ENCODE measurements around the gene PRKCZ. TPM values are rescaled to one million over a fixed set of nuclear protein-coding genes. Genes with fewer than 3 reads are reported as not detected.

PRKCZ gene
- total RNA-seq, 1 donor from 2014 or later, result 58.3 TPM

DNA sequence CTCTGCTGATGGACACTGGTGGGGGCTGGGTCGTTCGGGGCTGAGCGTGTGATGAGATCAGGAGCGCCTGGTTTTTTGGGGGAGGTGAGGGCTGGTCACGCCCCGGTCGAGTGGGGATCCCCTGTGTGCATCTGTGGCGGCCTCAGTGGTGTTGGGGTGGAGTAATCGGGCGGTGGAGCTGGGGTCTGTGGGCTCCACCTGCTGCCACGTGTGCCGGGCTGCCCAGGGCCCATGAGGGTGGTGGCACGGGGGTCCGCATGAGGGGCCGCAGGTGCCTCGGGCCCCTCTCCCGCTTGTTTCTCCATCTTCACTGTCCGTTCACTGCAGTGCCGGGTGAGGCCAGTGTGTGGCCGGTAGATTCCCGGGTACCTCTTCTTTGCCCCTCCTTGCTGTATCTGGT, 17.2 kb downstream of the PRKCZ start:
- no peak for DNase-seq

DNA sequence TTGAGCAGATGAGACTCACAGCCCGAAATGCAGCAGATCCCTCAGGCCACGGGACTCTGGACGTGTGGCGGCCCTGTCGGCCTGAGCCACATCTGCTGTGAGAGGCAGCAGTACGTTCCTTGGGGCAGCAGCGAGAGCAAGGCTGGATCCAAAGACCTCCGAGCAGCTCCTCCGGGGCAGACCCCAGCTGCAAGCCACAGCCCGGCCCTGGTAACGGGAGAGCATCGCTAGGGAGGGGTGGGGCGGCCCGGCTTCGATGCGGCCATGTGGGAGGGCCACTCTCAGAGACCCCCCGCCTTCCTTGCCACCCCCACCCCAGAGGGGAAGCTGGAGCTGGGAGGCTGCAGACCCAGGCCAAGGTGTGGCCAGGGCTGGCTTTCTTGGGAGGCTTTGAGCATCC, 17.8 kb downstream of the PRKCZ start:
- DNase-seq, result no peak

DNA sequence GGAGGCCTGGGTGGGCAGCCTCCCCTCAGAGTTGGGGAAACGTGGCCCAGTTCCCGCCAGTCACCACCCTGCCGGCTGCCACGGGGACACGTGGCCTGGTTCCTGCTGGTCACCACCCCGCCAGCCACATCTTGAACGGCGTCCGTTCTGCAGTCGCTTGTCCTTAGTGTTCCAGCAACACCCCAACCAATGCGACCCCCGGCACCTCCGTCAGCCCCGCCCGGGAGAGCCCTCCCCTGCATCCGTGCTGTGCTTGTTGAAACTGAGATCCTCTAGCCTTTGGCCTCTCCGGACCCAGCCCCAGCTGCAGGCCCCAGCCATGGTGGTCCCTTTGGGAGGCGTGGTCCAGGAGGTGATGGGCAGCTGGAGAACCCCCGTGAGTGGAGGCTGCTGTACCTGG, 18.7 kb downstream of the PRKCZ start:
- DNase-seq, result no peak

DNA sequence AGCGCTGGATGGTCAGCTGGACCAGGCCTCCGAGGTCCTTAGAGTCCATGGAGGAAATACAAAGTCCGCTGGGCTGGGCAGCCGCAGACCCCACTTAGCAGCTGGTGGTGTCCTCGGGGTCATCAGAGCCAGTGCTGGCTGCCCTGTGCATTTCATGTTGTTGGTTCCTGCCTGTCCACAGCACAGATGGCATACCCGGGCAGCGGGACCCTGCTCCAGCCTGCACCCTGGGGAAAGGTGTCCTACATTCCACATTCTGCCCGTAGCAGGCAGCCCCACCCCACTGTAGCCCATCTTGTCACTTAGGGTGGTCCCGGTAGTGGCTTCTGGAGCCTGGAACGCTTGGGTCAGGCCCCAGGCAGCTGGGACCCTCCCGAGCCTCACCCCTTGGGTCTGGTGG, 19.8 kb downstream of the PRKCZ start:
- no peak for DNase-seq

DNA sequence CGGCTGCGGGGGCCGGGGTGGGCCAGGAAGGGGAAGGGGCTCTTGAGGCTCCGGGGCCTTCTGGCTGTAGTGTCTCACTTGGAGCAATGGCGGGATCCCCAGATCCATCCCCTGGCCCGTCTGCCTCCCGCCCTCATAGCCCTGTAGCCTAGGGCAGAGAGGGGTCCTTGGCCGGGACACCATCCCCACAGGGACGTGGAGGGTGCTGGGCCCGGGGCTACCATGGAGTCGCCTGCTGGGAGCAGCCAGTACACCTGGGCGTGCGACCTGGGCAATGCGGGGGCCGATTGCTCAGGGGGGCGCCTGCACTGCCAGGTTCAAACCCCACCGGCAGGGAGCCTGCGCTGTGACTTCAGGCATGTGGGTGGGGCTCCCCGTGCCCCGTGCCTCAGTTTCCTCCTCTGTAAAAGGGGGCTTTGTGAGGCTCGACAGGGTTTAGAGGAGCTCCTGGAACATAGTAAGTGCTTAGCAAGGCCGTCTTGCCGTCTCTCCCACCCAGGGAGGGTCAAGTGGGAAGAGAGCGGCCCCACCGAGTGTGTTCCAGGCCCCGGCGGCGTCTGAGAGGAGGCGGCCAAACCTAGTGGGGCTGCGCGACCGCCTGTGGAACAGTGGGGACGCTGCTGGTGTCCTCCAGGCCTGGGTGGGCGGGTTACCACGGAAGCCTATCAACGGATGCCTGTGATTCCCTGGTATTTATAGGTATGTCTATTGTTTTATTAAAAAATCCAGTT, 20.8 kb downstream of the PRKCZ start:
- DNase-seq, result no peak

DNA sequence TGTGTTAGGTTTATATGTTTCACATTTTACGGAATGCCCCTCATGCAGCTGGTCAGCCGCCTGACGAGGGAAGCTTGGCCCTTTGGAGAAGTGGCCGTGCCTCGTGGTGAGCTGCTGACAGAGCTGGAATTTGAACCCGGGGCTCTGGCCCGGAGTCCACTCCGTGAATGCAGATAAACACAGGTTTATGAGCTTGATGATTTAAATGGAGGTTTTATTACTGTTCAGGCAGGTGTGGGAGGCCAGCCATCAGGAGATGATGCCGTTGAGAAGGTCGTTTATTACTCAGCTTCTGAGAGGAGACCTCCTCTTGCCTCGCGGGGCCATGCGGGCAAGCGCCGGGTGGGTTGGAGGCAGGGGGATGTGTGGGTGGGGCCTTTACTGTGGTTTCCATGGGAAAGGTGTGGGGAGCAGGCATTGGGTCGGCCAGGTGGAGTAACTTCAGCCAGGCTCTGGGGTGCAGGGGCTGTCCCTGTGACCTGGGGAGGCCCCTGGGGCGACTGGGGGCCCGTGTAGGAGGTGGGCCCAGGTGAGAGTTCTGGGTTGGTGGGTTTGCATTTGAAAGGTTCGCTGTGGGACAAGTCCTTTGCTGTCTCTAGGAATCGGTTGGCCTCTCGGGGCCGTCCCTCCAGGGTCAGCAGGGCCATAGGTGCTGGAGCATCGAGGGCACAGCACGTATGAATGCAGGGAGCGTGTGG, 22.0 kb downstream of the PRKCZ start:
- DNase-seq, result no peak

DNA sequence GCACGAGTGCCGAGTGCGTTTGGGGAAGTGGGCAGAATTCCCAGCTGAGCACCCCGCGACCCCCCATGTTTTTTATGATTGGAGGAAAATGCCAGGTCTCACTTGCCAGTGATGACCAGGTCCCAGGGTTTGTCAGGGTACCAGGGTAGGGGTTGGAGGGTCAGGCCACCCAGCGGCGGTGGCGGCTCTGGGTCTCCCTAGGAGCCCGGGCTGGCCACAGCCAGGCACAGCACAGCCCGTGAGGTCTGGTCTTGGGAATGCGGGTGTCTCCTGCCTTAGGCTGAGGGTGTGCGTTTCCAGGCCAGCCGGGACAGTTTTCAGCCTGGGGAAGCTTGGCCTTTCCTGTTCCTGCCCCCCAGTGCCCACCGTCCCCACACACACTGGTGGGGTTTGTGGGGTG, 22.7 kb downstream of the PRKCZ start:
- DNase-seq, result no peak

DNA sequence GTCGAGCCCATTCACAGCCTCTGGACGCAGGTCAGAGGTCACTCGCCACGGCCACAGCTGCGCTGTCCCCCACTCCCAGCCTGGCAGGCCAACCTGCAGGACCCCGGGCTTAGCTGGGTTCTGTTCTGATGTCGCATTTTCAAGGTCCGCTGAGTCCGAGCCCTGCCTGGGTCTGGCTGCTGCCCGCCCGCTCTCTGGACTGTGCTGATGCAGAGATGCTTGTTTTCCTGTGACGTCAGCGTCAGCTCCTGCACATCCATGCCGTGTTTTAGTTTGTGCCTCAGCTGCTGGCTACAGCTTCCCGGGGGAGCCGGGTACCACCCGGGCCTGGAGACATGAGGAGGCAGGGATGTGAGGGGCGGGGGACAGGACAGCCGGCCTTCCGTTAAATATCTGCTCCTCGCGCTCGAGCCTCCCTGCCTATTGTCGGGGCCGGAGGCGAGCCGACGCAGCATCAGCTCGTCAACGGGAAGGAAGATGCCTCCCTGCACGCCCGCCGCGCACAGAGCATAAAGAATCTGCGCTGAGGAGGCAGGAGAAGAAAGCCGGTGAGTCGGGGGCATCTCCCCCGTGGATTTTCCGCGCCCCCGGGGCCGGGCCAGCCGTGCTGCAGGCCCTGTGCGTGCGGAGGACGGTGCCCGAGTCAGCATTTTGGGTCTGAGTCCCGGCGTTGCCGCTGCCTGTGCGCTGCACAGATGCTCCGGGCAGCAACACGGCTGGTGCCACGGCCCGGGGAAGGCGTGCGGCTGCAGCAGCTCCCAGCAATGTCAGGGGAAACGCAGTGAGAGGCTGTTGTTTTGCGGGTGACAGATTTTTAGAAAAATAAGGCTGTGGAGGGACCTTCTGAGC, 23.4 kb downstream of the PRKCZ start:
- peak; percentile 88 for DNase-seq

DNA sequence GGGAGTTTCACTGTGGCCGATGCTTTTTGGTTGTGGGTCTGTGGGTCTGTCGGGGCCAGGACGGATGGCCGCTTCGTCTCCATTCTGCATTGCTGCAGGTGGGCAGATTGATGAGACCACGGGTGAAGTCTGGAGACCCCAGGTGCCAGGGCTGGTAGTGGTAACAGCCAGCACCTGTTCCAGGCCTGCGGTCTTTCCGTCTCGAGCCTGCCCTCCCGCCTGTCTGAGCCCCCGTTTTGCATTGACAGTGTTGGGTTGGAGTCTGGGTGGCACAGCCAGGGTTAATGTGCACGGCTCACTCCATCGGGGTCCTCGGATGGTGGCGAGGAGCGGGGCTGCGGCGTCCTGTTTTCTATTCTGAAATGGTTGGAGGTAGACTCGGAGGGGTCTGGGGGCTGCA, 24.2 kb downstream of the PRKCZ start:
- DNase-seq, result no peak

DNA sequence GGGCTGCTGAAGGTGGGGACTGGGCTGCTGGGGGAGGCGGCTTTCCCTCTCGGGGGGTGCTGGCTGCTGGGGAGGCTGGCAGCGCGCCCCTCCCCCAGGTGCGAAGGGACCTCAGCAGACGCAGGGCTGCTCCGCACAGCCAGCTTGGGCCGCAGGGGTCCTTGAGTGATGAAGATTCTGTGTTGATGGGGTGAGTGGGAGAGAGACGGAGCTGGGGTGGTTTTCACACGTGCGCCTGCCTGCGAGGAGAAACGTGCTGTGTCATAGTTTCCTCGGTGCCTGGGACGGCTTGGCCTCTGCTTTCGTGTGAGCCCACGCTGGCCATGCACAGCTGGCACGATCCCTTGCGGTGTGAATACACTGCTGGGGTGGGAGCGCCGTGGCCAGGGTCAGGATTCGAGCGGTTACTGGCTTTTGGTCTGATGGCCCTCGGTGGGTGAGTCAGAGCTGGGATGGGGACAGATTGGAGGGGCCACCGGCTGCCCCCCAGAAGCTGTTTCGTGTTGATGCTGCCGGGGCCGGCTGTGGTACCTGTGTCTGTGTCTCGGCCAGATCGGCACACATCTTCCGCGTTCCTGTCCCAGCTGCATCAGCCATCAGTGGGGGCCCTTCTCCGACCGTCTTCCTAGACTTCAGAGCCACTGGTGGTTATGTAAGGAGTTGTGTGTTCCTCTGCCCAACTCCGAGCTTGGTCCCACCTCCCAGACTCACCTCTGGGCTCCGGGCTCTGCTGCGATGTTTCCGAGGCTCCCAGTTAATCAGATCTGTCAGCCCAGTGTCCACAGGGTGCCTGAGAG, 24.9 kb downstream of the PRKCZ start:
- DNase-seq, result peak; percentile 44

DNA sequence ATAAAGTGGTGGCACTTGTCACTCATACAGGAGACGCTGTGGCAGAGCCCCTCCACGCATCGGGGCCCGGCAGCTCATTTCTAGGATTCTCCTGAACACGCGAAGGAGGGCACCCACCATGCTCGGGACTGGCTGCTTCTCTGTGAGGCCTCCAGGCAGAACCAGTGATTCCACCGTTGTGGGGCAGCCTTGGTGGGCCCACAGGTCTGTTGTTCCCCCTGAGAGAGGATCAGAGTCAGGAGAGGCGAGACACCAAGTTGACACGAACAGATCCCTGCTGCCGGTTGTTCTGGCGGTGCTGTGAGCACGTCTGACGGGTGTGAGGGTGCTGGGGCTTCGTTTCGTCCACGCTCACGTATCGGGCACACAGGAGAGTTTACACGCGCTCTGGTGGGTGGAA, 26.6 kb downstream of the PRKCZ start:
- no peak for DNase-seq

DNA sequence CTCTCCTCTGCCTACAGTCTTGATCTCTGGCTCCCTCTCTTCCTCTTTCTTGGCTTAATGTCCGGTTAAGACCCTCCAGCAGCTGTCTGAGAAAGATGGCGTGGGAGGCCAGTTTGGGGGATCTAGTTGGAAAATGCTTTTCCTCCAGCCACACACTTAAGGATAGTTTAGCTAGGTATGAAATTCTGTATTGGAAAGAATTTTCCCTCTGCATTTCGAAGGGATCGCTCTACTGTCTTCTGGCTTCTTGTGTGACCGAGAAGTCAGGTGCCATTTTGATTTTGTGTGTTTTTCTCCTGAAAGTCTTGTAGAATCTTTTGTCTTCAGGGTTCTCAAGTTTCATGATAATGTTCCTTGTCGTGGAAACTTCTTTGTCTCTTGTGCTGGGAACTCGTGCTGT, 28.0 kb downstream of the PRKCZ start:
- DNase-seq, result no peak

DNA sequence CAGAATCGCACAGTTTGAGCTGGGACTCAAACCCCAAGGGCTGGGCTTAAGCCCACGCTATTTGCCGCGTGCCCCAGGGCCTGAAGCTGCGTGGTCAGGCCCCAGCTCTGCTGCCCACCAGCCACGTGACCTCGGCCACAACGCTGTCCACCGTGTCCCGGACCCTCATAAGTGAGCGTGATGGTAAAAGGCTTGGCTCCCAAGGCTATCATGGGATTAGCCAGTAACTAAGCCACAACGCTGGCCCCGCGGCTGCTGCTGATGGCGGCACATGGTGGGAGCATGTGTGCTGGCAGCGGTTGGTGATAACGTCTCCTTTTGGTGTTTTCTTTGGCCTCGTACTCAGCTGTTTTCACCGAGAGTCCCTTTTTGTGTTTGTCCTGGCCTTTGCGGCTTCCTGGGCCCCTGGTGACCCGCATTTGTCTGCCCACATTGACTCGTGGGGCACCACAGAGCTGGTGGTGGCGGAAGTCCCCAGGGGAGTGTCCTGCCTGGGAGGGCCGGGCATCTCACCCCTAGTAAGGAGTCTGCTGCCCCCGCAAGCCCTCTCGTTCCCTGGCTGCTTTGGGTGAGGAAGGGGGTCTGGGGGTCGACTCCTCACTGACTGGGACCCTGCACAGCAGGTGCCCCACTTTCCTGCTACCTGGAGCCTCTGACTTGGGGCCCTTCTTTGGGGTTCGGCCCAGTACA, 29.3 kb downstream of the PRKCZ start:
- DNase-seq, result no peak

DNA sequence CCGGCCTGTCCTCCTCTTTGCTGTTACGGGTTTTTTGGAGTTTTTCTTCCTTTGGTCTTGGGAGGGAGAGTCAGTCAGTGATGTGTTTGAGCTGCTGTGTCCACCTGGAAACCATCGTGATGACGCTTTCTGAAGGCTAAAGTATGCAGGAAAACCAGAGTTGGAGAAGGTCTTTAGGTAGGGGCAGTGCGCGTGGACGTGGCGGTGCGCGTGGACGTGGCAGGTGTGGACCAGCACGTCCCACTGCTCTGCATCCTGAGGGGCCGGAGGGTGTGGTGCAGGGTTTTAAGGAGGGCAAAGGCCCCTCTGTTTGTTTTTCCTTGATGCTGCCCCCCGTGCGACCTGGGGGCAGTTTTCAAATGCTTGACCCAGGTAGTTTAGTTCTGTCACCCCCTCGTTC, 29.9 kb downstream of the PRKCZ start:
- DNase-seq, result no peak

DNA sequence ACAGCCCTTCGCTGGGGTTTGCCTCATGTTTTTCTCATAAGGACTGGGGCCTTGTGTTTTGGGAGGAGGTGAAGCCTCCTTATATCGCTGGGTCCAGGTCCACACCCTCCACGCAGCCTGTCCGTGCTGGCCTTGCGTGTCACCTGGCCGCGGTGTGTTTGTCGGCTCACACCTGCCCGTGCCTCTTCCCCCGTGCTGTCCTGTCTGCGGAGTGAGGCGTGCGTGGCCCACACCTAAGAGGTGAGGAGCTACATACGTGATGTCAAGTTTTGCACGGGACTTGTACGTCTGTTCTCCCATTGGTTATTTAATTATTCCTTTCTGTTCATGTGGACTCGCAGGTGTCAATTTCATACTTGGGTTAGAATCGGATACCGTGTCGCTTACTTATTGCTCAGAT, 30.7 kb downstream of the PRKCZ start:
- DNase-seq, result no peak

DNA sequence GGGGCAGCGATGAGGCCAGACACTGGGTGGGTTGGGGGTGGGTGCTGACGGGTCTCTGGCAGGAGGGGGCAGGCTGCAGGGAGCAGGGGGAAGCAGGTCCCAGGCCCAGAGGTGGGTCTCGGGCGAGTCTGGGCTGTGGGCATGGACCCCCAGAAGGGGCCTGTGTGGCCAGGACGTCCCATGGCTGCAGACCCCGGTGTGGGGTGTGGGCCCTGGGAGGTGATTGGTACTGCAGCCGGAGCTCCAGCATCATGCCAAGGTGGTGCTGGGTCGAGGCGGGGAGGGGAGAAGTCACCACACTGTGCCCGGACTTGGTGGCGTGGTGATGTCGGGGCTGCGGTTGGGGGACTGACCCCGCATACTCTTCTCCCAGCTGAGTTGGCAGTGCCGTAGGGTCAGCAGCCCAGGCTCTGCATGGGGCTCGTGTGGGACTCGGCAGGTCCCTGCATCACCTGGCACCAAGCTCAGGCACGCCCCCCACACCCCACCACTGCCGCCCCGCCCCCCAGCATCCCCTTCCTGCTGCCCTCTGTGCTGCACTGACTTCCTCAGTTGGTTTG, 31.2 kb downstream of the PRKCZ start:
- DNase-seq, result no peak

DNA sequence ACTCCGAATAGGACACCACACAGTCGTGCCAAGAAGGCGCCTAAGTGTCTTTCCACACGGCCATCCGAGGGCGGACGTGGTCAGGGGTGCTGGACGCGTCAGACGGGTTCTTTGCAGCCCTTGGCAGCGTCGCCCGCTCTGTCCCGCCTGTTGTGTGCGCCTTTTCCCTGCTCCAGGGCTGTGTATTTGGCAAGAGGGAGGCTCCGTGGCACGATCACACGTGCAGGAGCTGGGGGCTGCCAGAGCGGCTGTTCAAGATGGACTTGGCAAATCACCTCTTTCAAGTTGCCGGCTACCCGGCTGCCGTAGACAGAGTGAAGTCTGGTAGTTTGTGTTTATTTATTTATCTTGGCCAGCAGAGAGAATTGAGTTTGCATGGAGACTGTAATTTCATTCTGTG, 31.9 kb downstream of the PRKCZ start:
- no peak for DNase-seq

DNA sequence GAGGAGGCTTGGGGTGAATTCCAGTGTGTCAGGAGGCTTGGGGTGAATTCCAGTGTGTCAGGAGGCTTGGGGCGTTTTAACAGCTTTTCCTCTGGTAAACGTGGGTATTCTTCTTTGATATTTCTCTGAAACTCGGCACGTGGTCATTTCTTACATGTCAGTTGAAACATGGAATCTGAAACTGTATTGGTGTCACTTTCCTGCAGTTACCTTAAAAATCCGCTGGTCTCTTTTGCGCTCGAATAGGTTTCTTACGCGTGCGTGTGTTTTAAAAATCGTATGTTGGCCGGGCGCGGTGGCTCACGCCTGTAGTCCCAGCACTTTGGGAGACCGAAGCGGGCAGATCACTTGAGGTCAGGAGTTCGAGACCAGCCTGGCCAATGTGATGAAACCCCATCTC, 33.5 kb downstream of the PRKCZ start:
- no peak for DNase-seq

DNA sequence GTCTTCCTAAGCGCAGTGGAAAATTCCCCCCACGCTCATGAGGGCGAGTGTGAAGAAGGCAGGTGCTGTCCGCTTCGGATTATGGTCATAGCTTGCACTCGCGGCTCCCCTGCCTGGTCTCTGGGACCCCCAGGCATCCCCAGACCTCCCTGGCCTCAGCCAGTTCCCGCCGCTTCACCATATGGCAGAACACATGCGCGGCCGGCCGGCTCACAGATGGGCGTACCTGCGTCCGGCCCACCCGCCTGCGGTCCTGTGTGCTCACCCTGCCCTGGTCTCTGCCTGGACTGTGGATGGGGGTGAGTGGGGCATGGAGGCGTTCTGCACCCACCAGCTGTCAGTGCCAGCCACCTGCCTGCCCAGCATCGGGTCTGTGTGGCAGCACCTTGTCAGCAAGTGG, 34.1 kb downstream of the PRKCZ start:
- no peak for DNase-seq

DNA sequence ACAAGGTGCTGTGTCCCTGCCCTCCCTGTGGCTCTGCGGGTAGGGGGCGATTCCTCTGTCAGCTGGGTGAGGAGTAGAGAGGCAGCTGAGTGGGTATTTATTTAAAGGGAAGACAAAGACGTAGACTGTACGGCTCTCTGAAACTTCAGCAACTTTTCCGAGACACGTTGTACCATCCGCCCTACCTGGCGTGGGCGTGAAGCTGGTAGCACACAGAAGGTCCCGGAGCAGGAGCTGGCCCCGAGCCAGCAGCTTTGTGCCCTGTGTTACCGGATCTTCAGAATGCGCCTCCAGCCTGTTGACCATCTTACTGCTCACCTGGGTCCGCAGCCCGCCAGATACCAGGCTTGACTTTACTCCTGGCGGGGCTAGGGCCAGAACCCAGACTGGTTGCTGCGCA, 34.9 kb downstream of the PRKCZ start:
- DNase-seq, result no peak

DNA sequence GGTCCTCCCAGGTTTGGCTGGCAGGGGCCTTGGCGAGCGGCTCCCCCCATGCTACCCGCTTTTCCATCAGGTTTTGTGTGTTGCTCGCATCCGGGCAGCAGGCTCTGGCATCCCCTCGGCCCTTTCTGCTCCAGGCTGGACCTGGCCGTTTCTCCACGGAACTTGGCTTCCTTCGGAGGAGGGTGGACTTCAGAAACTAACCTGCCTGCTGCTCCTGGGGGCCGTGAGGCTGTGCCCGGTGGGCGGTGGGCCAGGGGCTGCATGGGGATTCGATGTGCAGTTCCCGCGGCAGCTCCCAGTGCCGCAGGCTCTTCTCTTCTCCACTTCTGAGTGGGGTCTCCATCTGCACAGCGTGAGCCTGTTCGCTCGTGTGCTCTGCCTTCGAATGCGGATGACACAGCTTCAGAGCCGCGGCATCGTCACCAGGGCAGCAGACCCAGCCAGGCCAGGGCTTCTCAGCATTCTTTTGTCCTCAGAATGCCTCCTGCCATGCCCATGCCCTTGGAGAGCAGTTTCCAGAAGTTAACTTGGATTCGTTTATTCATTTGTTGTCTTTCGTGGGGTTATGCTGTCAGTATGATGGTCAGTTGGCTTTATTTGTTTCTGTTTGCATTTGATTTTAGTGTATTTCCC, 36.4 kb downstream of the PRKCZ start:
- no peak for DNase-seq
